ENCODE measurements around the gene KCNJ9.
"Not testable (repeated sequence)": the region's sequence is repeated elsewhere in the genome, so short reads cannot be mapped to it uniquely, and the experiment has no call there.

KCNJ9 gene

GRCh38 chr1:160081261-160081936 lies at the start of gene KCNJ9:
TSS of gene KCNJ9 (plus strand) at chr1:160081538. CDS start at chr1:160084031, 2,493 bp downstream.
- no peak for DNase-seq (ENCODE audit: low read depth in 2 of 2)

DNA sequence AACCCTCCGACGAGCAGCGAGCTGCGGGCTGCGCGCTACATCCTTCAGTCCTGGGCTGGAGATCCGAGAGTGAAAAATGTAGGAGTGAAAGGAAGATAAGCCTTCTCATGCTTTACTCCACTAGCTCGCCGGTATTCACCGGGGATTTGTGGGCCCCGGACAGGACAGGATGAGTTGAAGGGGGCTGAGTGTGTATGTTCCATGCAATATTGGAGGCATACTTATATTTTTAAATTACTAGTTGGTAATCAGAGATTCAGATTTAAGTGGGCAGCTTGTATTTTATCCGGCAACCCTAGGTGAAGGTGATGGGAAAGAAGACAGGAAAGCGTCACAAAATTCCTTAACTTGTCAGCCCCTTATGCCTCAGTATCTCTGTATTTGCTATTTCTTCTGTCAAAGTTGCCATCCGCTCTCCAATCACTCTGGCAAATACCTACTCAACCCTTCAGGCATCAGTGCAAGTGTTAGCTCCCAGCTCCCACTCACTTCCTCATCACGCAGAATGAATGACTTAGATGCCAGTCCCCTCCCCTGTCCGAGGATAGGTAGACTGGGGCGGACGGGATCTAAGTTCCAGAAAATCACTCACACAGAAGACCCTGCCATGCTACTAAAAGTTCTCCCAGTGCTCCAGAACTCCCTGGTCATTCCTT lies 49.0 kb upstream of the KCNJ9 start:
- no peak for DNase-seq (ENCODE audit: low read depth in 2 of 2)

GRCh38 chr1:160040476-160040875 lies 40.9 kb upstream of the KCNJ9 start:
- no peak for DNase-seq (ENCODE audit: low read depth in 2 of 2)

GRCh38 chr1:160043543-160043942 lies 37.8 kb upstream of the KCNJ9 start:
- no peak for DNase-seq (ENCODE audit: low read depth in 2 of 2)

DNA sequence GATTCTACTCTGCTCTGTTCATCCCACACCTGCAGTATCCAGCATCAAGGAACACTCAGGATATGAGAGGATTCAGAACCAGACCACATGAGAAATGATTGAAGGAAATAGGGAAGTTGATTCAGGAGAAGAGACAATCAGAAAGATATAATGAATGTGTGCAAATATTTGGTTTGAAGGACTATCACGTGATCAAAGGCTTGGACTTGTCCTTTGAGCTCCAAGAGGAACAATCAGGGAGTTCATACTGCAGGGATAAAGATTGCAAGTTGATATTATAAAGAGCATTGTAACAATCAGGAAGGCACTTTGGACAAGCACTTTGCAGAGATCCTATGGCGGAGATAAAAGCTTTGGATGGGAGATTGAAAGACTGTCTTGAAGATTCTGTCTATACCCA lies 35.7 kb upstream of the KCNJ9 start:
- no peak for DNase-seq (ENCODE audit: low read depth in 2 of 2)

GRCh38 chr1:160046494-160047110 lies 34.7 kb upstream of the KCNJ9 start:
- DNase-seq (ENCODE audit: low read depth in 2 of 2) = peak in 1 of 2 experiments; percentile 19

- DNase-seq (ENCODE audit: low read depth in 2 of 2) = no peak
Measured at GRCh38 chr1:160047111-160047991, 34.0 kb upstream of the KCNJ9 start.

GRCh38 chr1:160048335-160048734 lies 33.0 kb upstream of the KCNJ9 start:
- DNase-seq (ENCODE audit: low read depth in 2 of 2) = no peak

DNA sequence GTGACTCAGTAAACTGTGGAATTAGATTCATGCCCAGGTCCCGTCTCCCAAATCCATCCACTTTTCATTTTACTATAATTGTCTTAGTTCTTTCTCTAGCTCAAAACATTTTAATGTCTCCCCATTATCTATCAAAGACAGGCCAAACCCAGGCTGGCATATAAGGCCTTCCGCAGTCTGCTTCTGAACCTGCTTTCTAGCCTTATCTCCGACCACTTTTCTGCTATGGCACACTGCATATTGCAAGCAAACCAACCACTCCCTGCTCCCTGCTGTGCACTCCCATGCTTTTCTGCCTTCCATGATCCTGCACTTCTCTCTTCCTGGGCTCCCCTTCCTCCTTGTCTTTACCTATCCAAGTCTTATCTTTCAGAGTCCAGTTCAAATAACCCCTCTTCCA lies 32.2 kb upstream of the KCNJ9 start:
- no peak for DNase-seq (ENCODE audit: low read depth in 2 of 2)

GRCh38 chr1:160050182-160050581 lies 31.2 kb upstream of the KCNJ9 start:
- not testable (repeated sequence) for DNase-seq (ENCODE audit: low read depth in 2 of 2)

GRCh38 chr1:160050619-160051018 lies 30.7 kb upstream of the KCNJ9 start:
- DNase-seq (ENCODE audit: low read depth in 2 of 2) = no peak

DNA sequence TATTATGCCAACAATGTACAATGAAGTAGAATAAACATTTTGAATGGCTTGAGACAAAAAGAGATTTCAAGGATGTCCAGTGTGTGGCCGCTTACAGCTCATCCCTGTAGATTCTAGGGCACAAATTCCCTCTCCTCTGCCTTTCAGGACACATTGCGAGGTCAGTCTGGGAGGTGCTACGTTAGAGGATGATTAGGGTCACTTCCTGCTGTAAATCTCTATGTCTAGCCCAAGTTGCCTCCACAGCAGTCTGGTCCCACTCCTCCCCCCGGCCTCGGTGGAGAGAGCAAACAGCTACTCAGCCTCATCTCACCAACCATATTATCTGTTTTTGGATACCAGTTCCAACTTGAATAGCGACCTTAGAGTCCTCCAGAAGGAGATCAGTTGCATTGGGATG lies 28.4 kb upstream of the KCNJ9 start:
- no peak for DNase-seq (ENCODE audit: low read depth in 2 of 2)

DNA sequence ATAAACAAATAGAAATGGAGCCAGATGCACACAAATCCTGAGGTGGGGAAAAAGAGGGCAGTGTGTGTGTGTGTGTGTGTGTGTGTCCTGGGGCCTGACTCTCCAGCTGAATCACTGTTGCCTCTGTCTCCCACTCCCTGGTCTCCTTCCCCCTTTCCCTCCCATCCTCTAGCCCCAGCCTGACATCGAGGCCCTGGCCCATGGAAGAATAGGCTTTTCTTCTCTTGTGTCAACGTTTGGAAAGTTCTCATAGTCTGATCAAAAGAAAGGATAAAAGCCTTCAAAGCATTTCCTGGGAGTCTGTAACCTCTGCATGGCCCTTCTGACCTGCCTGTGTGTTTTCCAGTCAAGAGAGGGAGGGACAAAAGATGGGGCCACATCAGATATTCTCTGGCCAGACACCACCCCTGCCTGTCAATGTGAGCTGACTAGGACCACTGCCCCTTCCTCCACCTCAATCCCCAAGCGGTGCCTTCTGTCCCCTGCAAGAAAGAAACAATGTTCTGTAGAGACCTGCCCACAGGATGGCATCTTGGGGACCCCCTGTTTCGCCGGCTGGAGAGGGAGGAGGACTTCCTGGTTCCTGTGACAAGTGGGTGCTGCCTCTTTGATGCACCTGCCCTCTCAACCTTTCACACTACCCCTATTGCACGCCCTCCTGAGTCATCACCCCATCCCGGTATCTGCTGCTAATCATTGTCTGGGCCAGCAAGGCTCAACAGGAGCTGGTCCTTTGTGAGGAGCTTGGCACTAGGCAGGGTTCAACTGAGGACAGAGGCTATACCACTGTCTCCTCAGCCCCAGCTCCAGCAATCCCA lies 27.6 kb upstream of the KCNJ9 start:
- no peak for DNase-seq (ENCODE audit: low read depth in 2 of 2)

GRCh38 chr1:160056648-160057169 lies 24.6 kb upstream of the KCNJ9 start:
- DNase-seq (ENCODE audit: low read depth in 2 of 2) = no peak

GRCh38 chr1:160058087-160058486 lies 23.3 kb upstream of the KCNJ9 start:
- no peak for DNase-seq (ENCODE audit: low read depth in 2 of 2)

DNA sequence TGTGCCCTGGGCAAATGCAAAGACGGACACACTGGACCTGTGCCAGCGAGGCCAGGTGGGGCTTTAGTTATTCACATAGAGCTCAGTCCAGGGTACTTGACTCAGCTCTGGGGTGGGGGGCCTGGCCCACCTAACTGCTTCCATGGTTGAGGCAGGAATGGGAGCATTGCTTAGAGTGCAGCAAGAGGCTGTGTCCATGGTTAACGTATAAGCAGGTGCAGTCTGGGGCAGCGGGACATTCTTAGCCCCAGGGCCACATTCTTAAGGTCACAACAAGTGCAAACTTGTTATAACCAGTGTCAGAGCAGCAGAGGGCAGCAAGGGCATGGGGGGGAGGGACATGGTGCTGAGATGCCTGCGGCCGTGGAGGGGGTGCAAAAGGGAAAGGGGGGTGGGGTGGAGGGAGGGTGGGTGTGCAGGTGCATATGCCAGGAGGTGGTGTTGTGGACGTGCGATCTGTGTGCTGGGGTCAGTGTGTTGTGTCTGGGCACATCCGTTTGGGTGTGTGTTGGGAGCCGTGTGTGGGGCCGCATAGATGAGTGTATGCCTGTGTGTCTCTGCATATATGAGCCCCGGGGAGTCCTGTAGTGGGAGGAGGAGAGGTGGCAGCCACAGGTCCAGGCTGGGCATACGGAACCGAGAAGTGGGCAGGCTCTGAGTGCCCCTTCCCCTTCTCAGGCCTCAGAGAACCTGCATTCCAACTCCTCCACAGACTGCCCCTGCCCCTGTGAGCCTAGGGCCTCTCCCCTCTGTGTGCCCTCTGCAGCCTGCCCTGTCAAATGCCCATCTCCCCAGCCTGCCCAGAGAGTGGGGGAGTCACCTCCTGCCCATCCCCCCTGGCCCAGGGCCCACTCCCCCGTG lies 19.7 kb upstream of the KCNJ9 start:
- no peak for DNase-seq (ENCODE audit: low read depth in 2 of 2)

DNA sequence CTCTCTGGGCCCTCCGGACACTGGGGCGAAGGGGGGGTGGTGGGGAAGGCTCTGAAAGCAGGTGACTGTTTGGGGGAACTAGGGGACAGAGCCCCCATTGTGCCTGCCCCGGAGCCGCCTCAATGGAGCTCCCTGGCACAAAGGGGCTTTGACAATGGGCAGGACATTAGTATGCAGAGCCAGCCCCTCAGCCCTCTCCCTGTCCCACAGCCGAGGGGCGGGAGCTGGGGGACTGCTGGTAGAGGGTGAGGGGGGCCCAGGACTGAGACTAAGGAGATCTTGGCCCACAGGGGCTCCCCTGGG lies 19.2 kb upstream of the KCNJ9 start:
- DNase-seq (ENCODE audit: low read depth in 2 of 2) = no peak

- DNase-seq (ENCODE audit: low read depth in 2 of 2) = no peak
Measured at GRCh38 chr1:160063176-160063575, 18.2 kb upstream of the KCNJ9 start.

DNA sequence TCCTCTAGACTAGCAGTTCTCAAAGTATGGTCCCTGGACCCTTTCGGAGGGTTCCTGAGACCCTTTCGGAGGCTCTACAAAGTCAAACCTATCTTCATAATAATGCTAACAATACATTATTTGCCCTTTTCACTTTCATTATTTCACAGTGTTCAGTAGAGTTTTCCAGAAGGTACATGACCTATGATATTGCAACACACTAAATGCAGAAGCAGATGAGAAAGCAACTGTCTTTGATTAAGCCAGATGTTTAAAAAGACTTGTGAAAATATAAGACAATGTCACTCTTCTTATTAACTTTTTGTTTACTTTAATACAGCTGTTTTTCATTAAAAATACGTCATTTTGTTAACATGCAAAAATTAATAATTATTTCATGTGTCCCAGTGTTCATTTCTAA lies 17.2 kb upstream of the KCNJ9 start:
- no peak for DNase-seq (ENCODE audit: low read depth in 2 of 2)

GRCh38 chr1:160064746-160065145 lies 16.6 kb upstream of the KCNJ9 start:
- DNase-seq (ENCODE audit: low read depth in 2 of 2) = no peak

Measured in stimulated activated CD4-positive, alpha-beta T cell treated with anti-CD3 and anti-CD28 coated beads, Interleukin-12 subunit alpha, Interleukin-12 subunit beta, amount 100 ng/mL, for 24 hours (primary cell).